HepG2 (cell line): ENCODE measurements around the gene CLIC4. TPM values are rescaled to one million over a fixed set of nuclear protein-coding genes. Genes with fewer than 3 reads are reported as not detected.

ENCODE experiments used
- AGO2 ChIP-seq: fragments of 200-400 bp; formaldehyde crosslinking; optimal IDR thresholded peaks from 2 replicates; pipeline ENCODE3; 2017; ENCODE audit warnings: mild to moderate bottlenecking, low read depth, low read length, moderate library complexity
- BORCS8-MEF2B ChIP-seq: sonication (generic); formaldehyde crosslinking; IDR thresholded peaks from 2 replicates; pipeline ENCODE4 v1.8.0; 2022; ENCODE audit warnings: mild to moderate bottlenecking, missing genetic modification reagents
- FOSL2 ChIP-seq: sonication (generic); formaldehyde crosslinking; IDR thresholded peaks from 2 replicates; pipeline ENCODE4 v1.4.0; 2020; ENCODE audit warnings: missing genetic modification reagents
- KLF12 ChIP-seq: sonication (generic); formaldehyde crosslinking; IDR thresholded peaks from 2 replicates; pipeline ENCODE4 v1.4.0; 2020; ENCODE audit warnings: missing genetic modification reagents, borderline replicate concordance
- NFIC ChIP-seq: IDR thresholded peaks from 2 replicates; pipeline ENCODE4 v1.6.1; 2012; ENCODE audit warnings: mild to moderate bottlenecking, low read length, inconsistent platforms
- REL ChIP-seq: sonication (generic); formaldehyde crosslinking; conservative IDR thresholded peaks from 2 replicates; pipeline ENCODE4 v1.8.0; 2022; ENCODE audit warnings: mild to moderate bottlenecking, missing genetic modification reagents, moderate library complexity
- SAP130 ChIP-seq: IDR thresholded peaks from 2 replicates; pipeline ENCODE4 v1.6.1; 2016; ENCODE audit warnings: low read depth
- SRY ChIP-seq: sonication (generic); formaldehyde crosslinking; IDR thresholded peaks from 2 replicates; pipeline ENCODE4 v1.8.0; 2022; ENCODE audit warnings: mild to moderate bottlenecking, missing genetic modification reagents
- TEAD3 ChIP-seq: optimal IDR thresholded peaks from 2 replicates; pipeline ENCODE3; 2016; ENCODE audit warnings: borderline replicate concordance
- ZC3H13 ChIP-seq: sonication (generic); formaldehyde crosslinking; IDR thresholded peaks from 2 replicates; pipeline ENCODE4 v1.8.1; 2023; ENCODE audit warnings: mild to moderate bottlenecking, missing genetic modification reagents, moderate library complexity
- ZNF367 ChIP-seq: sonication (generic); formaldehyde crosslinking; IDR thresholded peaks from 2 replicates; pipeline ENCODE4 v1.4.0; 2020; ENCODE audit warnings: missing genetic modification reagents, borderline replicate concordance
- ZNF546 ChIP-seq: sonication (generic); formaldehyde crosslinking; conservative IDR thresholded peaks from 2 replicates; pipeline ENCODE4 v1.8.1; 2023; ENCODE audit warnings: mild to moderate bottlenecking, missing genetic modification reagents
- ZNF605 ChIP-seq: sonication (generic); formaldehyde crosslinking; IDR thresholded peaks from 2 replicates; pipeline ENCODE4 v1.8.0; 2022; ENCODE audit warnings: mild to moderate bottlenecking, missing genetic modification reagents
- ZNF720 ChIP-seq: sonication (generic); formaldehyde crosslinking; IDR thresholded peaks from 2 replicates; pipeline ENCODE4 v1.4.0; 2020; ENCODE audit warnings: missing genetic modification reagents
- polyA plus RNA-seq, 8 experiments: library from polyadenylated mRNA; depleted of rRNA in 3 of 8; stranded (reverse) in 7 of 8; unstranded in 1 of 8; fragments of >200 nt; fragmentation: Illumina TruSeq in 4 of 8; extraction: Trizol in 4 of 8; gene quantifications; 2 replicates each; pipeline versions ENCODE4 v1.2.1 to v1.2.3, GENCODE V29; 2011 to 2016; ENCODE audit warnings: low read depth in 4 of 8, missing spikeins in 1 of 8, mixed read lengths in 1 of 8; ENCODE audit not compliant: insufficient read depth in 1 of 8
- total RNA-seq, 5 experiments: library from RNA; depleted of rRNA; stranded (reverse); fragments of >200 nt; fragmentation: Illumina TruSeq; extraction: Trizol; gene quantifications; 2 replicates each; pipeline ENCODE4 v1.2.3, GENCODE V29; 2016; ENCODE audit warnings: low read depth in 1 of 5
- TF ChIP-seq, protein P1 (sequence below), 2 experiments: fragments of 450-650 bp in 1 of 2; sonication (generic) in 1 of 2; formaldehyde crosslinking in 1 of 2; IDR thresholded peaks; 2 replicates each; pipeline versions ENCODE4 v1.6.1 to v1.8.0; 2016 to 2022; ENCODE audit warnings: antibody characterized with exemption in 1 of 2, mild to moderate bottlenecking in 1 of 2, missing genetic modification reagents in 1 of 2
- TF ChIP-seq, protein P2 (sequence below): sonication (generic); formaldehyde crosslinking; IDR thresholded peaks from 2 replicates; pipeline ENCODE4 v1.5.1; 2020; ENCODE audit warnings: missing genetic modification reagents, mild to moderate bottlenecking, borderline replicate concordance
- TF ChIP-seq, protein P3 (sequence below): sonication (generic); formaldehyde crosslinking; conservative IDR thresholded peaks from 2 replicates; pipeline ENCODE4 v1.8.1; 2023; ENCODE audit warnings: missing genetic modification reagents
- TF ChIP-seq, protein P4 (sequence below): sonication (generic); formaldehyde crosslinking; IDR thresholded peaks from 2 replicates; pipeline ENCODE4 v1.4.0; 2020; ENCODE audit warnings: mild to moderate bottlenecking, missing genetic modification reagents

Gene CLIC4
- total and polyA plus RNA-seq, 2 of the 13 experiments (the other 11 are each of a cell fraction or from before 2014, with no cell fraction given), result 23.3 to 77.4 TPM

DNA sequence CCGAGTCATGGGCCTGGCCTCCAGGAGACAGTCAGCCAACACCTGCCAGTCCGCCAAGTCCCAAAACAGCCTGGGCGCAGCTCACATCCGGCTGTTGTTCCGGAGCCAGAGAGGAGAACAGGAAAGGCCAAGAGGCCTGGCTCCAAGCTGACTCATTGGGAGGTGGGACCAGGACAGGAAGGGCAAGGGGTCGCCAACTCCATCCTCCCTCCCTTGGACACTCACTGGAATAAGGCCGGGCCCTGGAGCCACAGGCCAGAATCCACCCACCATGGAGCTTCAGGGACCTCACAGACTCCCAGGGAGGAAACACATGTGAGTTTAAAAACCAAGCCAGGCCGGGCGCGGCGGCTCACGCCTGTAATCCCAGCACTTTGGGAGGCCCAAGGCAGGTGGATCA lies 25.1 kb upstream of the CLIC4 start (continued):
- TF ChIP-seq, protein P1, sequence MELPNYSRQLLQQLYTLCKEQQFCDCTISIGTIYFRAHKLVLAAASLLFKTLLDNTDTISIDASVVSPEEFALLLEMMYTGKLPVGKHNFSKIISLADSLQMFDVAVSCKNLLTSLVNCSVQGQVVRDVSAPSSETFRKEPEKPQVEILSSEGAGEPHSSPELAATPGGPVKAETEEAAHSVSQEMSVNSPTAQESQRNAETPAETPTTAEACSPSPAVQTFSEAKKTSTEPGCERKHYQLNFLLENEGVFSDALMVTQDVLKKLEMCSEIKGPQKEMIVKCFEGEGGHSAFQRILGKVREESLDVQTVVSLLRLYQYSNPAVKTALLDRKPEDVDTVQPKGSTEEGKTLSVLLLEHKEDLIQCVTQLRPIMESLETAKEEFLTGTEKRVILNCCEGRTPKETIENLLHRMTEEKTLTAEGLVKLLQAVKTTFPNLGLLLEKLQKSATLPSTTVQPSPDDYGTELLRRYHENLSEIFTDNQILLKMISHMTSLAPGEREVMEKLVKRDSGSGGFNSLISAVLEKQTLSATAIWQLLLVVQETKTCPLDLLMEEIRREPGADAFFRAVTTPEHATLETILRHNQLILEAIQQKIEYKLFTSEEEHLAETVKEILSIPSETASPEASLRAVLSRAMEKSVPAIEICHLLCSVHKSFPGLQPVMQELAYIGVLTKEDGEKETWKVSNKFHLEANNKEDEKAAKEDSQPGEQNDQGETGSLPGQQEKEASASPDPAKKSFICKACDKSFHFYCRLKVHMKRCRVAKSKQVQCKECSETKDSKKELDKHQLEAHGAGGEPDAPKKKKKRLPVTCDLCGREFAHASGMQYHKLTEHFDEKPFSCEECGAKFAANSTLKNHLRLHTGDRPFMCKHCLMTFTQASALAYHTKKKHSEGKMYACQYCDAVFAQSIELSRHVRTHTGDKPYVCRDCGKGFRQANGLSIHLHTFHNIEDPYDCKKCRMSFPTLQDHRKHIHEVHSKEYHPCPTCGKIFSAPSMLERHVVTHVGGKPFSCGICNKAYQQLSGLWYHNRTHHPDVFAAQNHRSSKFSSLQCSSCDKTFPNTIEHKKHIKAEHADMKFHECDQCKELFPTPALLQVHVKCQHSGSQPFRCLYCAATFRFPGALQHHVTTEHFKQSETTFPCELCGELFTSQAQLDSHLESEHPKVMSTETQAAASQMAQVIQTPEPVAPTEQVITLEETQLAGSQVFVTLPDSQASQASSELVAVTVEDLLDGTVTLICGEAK (IDR thresholded peaks at IDR 0.05), result no peak
- TF ChIP-seq, protein P1 (CRISPR knock-in tag; IDR thresholded peaks at IDR 0.05), result no peak
- TF ChIP-seq AGO2 (no peak), SRY (CRISPR knock-in tag) (no peak), FOSL2 (CRISPR knock-in tag) (peak; percentile 76), TEAD3 (peak; percentile 10), REL (CRISPR knock-in tag) (no peak), ZC3H13 (no peak), ZNF720 (CRISPR knock-in tag) (no peak), SAP130 (peak; percentile 19; the same call in 1 of the 2 replicates), ZNF546 (CRISPR knock-in tag) (no peak), ZNF367 (CRISPR knock-in tag) (no peak), BORCS8-MEF2B (CRISPR knock-in tag) (no peak), NFIC (no peak), KLF12 (CRISPR knock-in tag) (no peak), ZNF605 (CRISPR knock-in tag) (peak; percentile 19; the same call in 1 of the 2 replicates)
- TF ChIP-seq, protein P2, sequence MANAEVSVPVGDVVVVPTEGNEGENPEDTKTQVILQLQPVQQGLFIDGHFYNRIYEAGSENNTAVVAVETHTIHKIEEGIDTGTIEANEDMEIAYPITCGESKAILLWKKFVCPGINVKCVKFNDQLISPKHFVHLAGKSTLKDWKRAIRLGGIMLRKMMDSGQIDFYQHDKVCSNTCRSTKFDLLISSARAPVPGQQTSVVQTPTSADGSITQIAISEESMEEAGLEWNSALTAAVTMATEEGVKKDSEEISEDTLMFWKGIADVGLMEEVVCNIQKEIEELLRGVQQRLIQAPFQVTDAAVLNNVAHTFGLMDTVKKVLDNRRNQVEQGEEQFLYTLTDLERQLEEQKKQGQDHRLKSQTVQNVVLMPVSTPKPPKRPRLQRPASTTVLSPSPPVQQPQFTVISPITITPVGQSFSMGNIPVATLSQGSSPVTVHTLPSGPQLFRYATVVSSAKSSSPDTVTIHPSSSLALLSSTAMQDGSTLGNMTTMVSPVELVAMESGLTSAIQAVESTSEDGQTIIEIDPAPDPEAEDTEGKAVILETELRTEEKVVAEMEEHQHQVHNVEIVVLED (CRISPR knock-in tag), result no peak
- TF ChIP-seq, protein P3, sequence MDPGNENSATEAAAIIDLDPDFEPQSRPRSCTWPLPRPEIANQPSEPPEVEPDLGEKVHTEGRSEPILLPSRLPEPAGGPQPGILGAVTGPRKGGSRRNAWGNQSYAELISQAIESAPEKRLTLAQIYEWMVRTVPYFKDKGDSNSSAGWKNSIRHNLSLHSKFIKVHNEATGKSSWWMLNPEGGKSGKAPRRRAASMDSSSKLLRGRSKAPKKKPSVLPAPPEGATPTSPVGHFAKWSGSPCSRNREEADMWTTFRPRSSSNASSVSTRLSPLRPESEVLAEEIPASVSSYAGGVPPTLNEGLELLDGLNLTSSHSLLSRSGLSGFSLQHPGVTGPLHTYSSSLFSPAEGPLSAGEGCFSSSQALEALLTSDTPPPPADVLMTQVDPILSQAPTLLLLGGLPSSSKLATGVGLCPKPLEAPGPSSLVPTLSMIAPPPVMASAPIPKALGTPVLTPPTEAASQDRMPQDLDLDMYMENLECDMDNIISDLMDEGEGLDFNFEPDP (CRISPR knock-in tag), result no peak
- TF ChIP-seq, protein P4, sequence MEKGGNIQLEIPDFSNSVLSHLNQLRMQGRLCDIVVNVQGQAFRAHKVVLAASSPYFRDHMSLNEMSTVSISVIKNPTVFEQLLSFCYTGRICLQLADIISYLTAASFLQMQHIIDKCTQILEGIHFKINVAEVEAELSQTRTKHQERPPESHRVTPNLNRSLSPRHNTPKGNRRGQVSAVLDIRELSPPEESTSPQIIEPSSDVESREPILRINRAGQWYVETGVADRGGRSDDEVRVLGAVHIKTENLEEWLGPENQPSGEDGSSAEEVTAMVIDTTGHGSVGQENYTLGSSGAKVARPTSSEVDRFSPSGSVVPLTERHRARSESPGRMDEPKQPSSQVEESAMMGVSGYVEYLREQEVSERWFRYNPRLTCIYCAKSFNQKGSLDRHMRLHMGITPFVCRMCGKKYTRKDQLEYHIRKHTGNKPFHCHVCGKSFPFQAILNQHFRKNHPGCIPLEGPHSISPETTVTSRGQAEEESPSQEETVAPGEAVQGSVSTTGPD, result no peak
